ENCODE data around the gene ELAPOR1.
"Not testable (repeated sequence)": the region's sequence is repeated elsewhere in the genome, so short reads cannot be mapped to it uniquely, and the experiment has no call there.

Gene ELAPOR1

DNA sequence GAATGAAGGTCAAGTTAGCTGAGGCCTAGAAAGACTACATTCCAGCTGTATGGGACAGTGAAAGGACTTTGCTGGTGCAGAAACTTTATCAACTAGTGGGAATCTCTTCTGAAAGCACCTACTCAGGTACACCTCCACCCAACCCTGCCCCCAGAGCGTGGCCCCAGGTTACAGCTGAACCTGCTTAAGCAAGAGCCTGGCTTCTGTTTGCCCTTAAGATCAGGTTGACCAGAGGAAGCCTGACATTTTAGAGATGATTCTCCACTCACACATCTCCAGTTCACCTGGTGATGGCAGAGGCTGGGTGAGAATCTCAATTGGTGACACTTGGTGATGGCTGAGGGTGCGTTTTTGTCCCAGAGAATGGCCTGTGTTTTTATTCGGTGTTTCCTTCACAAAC, 24.0 kb downstream of the ELAPOR1 start:
- no peak for TF ChIP-seq POLR2A (IDR thresholded peaks at IDR 0.05; ENCODE audit: low read depth, low read length)
- FAIRE-seq (no peak), DNase-seq (ENCODE audit: insufficient read length, low spot score) (no peak)

DNA sequence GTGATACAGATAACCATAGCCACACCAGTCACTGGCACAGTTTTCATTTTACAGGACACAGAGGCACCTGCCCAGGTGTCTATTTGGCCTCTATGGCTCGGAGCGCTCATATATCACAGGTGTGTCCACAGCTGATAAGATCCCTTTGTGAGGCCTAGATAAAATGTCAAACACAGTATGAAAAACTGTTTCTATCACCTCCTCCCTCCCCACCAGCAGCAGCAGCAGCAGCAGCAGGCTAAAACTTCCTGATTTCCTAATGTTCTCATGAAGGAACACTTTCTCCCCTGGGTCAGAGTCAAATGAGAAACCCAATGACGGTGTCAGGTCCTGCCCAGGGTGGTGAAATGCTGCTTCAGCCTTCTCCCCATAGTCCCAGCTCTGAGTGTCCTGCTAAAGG, 24.4 kb downstream of the ELAPOR1 start:
- TF ChIP-seq POLR2A (IDR thresholded peaks at IDR 0.05; ENCODE audit: low read depth, low read length): no peak
- no peak for FAIRE-seq
- DNase-seq (ENCODE audit: insufficient read length, low spot score): no peak

DNA sequence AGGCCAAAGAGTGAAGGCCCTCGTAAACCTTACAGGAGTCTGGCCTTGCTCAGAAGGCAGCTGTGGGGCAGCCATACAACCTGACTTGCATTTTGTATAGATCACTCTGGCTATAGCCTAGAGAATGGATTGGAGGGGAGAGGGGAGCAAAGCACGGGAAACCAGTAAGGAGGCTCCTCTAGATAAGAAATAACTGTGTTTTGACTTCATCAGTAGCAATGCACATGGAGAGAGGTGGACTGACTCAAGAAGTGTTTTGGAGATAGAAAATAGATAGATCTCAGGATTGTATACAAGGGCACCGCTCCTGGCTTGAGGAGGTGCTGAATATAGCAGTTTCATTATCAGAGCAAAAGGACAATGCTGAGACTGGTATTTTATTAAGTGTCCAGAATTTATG, 26.5 kb downstream of the ELAPOR1 start:
- DNase-seq (ENCODE audit: insufficient read length, low spot score) (no peak), FAIRE-seq (no peak)
- TF ChIP-seq POLR2A (IDR thresholded peaks at IDR 0.05; ENCODE audit: low read depth, low read length): no peak

DNA sequence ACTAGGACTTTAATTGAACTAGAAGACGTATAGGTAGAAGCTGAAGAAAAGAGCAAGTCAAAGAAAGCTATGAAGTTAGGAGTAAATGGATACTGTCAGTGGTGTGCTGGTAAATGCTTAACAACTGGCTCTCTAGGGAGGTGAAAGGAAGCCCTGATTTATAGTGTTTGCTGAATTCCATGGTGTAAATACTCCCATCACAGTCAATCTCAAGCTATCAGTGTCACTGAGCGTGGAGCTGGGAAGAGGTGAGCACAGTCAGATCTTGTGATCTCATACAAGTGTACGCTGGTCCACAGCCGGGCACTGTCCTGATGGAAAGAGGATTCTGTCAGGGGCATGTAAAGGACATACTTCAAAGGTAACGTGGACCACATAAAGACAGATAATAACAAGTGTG, 28.3 kb downstream of the ELAPOR1 start:
- DNase-seq (ENCODE audit: insufficient read length, low spot score): no peak
- FAIRE-seq: no peak
- TF ChIP-seq POLR2A (IDR thresholded peaks at IDR 0.05; ENCODE audit: low read depth, low read length): no peak

DNA sequence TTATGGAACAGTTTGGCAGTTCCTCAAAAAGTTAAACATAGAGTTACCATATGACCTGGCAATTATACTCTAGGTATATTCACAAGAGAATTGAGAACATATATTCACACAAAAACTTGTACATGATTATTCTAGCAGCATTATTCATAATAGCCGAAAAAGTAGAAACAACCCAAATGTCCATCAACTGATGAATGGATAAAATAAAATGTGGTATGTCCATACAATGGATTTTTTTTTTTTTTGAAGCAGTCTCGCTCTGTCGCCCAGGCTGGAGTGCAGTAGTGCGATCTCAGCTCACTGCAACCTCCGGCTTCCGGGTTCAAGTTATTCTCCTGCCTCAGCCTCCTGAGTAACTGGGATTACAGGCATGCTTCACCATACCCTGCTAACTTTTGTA, 28.8 kb downstream of the ELAPOR1 start:
- not testable (repeated sequence) for DNase-seq (ENCODE audit: insufficient read length, low spot score); FAIRE-seq

DNA sequence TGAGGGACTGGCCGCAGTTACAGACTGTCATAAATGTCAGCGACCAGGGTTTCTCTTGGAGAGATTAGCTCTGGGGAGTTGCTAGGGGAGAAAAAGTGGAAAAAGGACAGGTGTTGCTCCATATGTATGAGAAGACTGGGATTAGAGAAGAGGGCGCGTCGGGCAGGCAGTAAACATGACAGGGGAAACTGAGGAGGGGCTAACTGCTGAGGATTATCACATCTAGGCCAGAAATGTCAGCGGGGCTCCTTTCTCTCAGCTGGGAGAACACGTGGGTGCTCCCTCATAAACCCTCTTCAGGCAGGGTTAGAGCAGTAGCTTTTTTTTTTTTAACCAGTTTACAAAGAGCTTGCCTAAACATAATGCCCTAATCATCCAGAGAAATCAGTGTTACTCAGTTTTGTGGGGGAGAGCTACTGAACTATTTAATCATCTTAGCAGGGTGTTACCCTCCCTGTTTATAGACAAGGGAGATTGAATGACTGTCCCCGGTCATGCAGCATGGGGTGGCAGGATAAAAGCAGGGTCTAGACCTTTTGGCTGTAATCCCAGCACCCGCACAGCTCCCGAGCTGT, 35.2 kb downstream of the ELAPOR1 start:
- DNase-seq (ENCODE audit: insufficient read length, low spot score): no peak
- TF ChIP-seq POLR2A (IDR thresholded peaks at IDR 0.05; ENCODE audit: low read depth, low read length): no peak
- FAIRE-seq: no peak

DNA sequence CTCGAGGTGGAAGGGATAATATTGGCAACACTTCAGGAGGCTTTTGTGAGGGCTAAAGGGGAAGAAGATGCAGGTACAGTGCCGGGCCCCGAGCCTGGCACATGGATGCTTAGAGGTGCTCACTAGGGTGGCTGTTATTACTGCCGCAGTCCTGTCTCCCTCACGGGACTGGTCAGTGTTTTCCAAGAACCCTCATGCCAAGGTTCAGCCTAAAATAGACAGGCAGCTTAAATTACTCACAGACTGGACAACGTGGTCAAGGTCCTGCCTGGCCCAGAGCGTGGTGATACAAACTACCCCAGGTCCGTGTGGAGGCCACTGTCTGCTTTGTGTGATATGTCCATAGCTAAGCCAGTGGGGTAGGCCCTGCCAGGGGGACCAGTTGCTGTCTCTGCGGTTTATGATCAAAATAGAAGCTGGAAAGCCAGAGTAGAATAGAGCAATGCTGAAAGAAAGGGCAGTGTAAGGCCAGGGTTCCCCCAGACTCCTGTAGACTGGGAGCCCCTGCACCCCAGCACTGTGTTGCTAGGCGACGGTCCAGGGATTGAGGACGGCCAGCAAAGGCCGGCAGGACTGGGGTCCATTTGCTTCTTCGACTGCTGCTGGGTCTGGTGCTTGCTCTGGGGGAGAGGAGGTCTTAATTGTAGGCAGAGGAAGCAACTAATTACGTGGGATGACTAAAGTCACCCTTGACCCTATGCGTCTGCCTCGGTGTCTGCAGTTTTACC, 36.1 kb downstream of the ELAPOR1 start:
- TF ChIP-seq POLR2A (IDR thresholded peaks at IDR 0.05; ENCODE audit: low read depth, low read length): no peak
- no peak for DNase-seq (ENCODE audit: insufficient read length, low spot score)
- FAIRE-seq: no peak

DNA sequence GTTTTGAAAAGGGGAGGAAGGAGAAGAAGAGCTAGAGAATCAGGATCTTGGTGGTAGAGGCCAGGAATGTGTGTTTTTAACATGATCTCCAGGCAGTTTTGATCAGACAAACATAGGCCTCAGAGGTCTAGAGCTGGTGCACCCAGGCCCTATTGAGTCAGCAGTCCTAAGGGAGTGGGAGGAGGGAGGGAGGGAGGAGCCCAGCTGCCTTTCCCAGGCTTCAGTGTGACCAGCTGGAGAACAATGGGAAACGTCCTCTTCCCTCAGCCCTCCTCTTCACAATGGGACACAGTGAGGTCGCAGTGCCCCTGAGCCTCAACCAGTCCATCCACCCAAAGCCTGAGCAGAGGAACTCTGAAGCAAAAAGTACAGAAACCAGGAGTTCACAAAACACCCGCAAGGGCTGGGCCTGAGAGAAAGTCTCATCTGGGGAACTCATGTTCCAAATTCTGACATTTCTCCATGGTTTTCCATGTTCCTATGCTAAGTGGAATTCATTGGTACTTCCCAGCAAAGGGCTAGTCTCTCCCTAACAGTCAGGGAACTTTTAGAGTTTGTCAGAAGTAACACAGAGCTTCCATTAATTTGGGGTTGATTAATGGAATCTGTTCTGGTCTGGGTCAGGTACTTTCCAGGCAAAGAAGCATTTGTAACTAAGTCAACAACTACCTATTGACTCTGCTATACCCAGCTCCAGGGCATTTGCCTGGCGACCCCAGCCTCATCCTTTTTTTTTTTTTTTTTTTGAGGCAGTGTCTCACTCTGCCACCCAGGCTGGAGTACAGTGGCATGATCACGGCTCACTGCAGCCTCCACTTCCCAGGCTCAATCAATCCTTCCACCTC, 37.5 kb downstream of the ELAPOR1 start:
- TF ChIP-seq POLR2A (IDR thresholded peaks at IDR 0.05; ENCODE audit: low read depth, low read length): no peak
- FAIRE-seq (peak; percentile 90), DNase-seq (ENCODE audit: insufficient read length, low spot score) (peak; percentile 60)

DNA sequence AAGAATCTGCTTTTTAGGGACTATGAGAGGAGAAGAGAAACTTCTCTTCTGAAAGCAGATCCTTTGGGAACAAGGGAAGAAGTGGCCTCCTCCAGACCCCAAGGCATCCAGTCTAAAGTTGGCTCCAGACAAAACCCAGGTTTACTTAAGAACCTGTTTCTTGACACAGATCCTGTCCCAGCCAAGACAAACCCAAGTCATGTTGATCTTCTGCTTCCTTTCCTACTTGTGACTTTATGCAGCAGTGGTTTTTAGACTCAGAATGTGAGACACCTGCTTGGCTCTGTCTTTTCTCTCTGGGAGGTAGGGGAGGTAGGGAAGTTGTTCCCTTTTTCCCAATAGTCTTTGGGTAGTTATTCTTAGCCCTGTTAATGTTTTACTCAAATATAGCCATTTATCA, 38.3 kb downstream of the ELAPOR1 start:
- FAIRE-seq (no peak), DNase-seq (ENCODE audit: insufficient read length, low spot score) (no peak)
- TF ChIP-seq POLR2A (IDR thresholded peaks at IDR 0.05; ENCODE audit: low read depth, low read length): no peak

DNA sequence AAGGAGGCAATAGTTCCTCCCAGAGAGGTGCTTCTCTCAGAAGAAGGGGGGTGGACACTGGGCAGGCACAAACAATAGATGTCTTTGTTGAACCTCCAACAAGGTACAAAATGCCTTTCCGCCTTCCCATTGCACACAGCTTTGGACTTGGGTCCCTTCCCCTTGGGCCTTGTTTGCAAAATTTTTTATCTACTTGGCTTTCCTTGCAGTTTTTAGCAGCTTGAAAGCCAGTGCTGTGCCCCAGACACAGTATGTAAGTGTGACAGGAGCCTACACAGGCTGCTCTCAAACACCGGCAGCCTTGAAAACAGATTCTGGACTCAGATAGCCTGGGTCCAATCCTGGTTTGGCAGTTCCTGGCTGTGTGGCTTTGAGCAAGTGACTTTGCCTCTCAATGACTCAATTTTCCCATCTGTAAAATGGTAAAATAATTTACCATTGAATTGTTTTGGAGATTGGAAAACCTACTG, 43.0 kb downstream of the ELAPOR1 start:
- no peak for DNase-seq (ENCODE audit: insufficient read length, low spot score)
- FAIRE-seq: no peak
- TF ChIP-seq POLR2A (IDR thresholded peaks at IDR 0.05; ENCODE audit: low read depth, low read length): no peak

DNA sequence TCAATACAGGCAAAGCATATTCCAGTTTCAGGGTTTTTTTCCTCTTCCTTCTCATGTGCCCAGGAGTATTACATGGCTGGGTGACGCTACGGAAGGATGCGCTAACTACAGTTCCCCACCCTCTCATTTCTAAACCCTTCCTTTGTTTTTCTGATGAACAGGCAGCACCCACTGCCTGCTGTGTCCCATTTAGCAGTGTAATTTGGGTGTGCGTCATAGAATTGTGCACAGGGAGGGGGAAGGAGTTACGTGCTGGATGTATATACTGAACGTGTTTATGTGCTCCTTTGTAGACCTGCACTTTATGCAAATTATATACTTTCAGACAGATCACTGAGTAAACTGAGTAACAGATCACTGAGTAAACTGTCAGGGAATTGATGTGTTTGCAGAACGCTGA, 44.5 kb downstream of the ELAPOR1 start:
- DNase-seq (ENCODE audit: insufficient read length, low spot score): no peak
- TF ChIP-seq POLR2A (IDR thresholded peaks at IDR 0.05; ENCODE audit: low read depth, low read length): no peak
- FAIRE-seq: no peak

DNA sequence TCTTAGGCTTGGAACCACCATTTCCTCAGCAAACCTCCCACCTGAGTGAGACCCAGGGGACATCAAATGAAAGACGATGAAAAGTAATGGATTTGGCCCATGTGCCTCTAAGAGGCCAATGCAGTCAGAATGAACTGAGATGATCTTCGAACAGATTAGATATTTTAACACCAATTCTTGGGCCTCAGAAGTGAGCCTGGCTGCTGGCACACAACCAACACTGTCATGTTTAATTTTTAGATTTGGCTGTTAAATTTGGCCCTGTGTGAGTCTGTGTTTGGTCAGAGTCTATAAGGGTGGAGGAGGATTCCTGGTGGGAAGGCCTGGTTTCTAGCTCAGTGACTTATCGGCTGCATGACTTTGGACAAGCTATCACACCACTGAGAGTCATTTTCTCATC, 45.4 kb downstream of the ELAPOR1 start:
- FAIRE-seq: no peak
- TF ChIP-seq POLR2A (IDR thresholded peaks at IDR 0.05; ENCODE audit: low read depth, low read length): no peak

DNA sequence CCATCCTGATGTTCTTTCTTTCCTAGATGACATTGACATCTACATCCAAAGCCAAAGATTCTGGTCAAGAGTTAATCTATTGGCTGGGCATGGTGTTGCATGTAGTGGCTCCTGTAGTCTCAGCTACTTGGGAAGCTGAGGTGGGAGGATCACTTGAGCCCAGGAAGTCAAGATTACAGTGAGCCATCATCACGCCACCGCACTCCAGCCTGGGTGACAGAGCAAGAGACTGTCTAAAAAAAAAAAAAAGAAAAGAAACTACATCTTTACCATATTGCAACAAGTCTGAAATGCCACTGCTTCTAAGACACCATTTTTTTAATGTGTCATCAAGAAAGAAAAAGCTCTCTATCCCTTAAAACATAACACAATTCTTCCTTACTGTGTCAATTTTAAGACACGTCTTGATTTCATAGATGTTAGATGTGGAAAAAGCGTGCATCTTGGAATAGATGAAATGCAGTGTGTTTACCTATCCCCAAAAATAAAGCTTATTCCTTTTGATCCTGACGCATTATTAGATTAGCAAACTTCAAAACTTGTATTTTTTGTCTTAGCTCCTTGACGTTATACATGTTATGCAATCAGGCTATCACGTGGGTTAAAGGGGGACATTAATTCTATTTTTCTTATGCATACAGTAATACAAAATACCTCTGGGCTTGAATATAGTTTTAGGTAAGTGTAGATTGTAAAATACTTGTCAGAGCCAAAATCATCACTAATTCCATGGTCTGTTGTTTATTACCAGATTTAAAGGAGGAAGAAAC, 46.3 kb downstream of the ELAPOR1 start:
- TF ChIP-seq POLR2A (IDR thresholded peaks at IDR 0.05; ENCODE audit: low read depth, low read length): no peak
- no peak for DNase-seq (ENCODE audit: insufficient read length, low spot score)
- FAIRE-seq: no peak

More for the DNA sequence above, 45.4 kb downstream of the ELAPOR1 start:
- DNase-seq (ENCODE audit: insufficient read length, low spot score): no peak

Measured in H54 (cell line).